AG09319 (cell line): ENCODE data around the gene UBE2O.

Experiments used
- DNase-seq: peaks from one replicate; pipeline ENCODE4 v3.0.0-alpha.2; 2010; ENCODE audit warnings: low read depth; ENCODE audit errors: extremely low read depth
- CTCF ChIP-seq: IDR thresholded peaks from 2 replicates; pipeline ENCODE4 v1.5.1; 2011; ENCODE audit warnings: low read depth, mild to moderate bottlenecking, inconsistent platforms, low read length, moderate library complexity

The UBE2O gene

GRCh38 chr17:76469991-76470739 lies 17.2 kb upstream of the UBE2O start:
- no peak for TF ChIP-seq CTCF
- no peak for DNase-seq

GRCh38 chr17:76469076-76469990 lies 16.4 kb upstream of the UBE2O start:
- no peak for DNase-seq
- TF ChIP-seq CTCF: no peak

- TF ChIP-seq CTCF: no peak
- no peak for DNase-seq
Measured at GRCh38 chr17:76468634-76469010, 15.7 kb upstream of the UBE2O start.

- DNase-seq: no peak
- TF ChIP-seq CTCF: no peak
Measured at GRCh38 chr17:76467809-76468633, 15.1 kb upstream of the UBE2O start.

GRCh38 chr17:76467366-76467765 lies 14.4 kb upstream of the UBE2O start, which contains the start of gene AANAT:
TSS of gene AANAT (plus strand) at chr17:76467603. CDS start at chr17:76468747, 1,144 bp downstream.
- DNase-seq: no peak
- TF ChIP-seq CTCF: no peak

GRCh38 chr17:76466775-76467130 lies 13.8 kb upstream of the UBE2O start:
- no peak for TF ChIP-seq CTCF
- DNase-seq: no peak
